A549 treated with Mapracorat at 1 μM for 4 hours (cell line): Measurements from ENCODE around the gene LY6G6C. TPM values are rescaled to one million over a fixed set of nuclear protein-coding genes. Genes with fewer than 3 reads are reported as not detected.

ENCODE experiments used
- total RNA-seq: library from RNA; stranded (reverse); fragments of 200-300 nt; extraction: Qiagen RNA extraction; gene quantifications from 5 replicates; pipeline ENCODE4 v1.2.3, GENCODE V29; 2022

Gene LY6G6C, protein sequence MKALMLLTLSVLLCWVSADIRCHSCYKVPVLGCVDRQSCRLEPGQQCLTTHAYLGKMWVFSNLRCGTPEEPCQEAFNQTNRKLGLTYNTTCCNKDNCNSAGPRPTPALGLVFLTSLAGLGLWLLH
- total RNA-seq, result 0.21 to 0.24 TPM (median 0.23 TPM) in 3 of 5 replicates, not detected in the others

GRCh38 chr6:31721351-31722020 lies at the start of gene LY6G6C:
Gene LY6G6C (minus strand): TSS chr6:31721746. CDS start chr6:31721679, 67 bp downstream.

GRCh38 chr6:31762356-31762755 lies 40.8 kb upstream of the LY6G6C start, which contains the start of gene SAPCD1:
Gene SAPCD1 (plus strand): TSS chr6:31762656. CDS start chr6:31763055, 399 bp downstream.

DNA sequence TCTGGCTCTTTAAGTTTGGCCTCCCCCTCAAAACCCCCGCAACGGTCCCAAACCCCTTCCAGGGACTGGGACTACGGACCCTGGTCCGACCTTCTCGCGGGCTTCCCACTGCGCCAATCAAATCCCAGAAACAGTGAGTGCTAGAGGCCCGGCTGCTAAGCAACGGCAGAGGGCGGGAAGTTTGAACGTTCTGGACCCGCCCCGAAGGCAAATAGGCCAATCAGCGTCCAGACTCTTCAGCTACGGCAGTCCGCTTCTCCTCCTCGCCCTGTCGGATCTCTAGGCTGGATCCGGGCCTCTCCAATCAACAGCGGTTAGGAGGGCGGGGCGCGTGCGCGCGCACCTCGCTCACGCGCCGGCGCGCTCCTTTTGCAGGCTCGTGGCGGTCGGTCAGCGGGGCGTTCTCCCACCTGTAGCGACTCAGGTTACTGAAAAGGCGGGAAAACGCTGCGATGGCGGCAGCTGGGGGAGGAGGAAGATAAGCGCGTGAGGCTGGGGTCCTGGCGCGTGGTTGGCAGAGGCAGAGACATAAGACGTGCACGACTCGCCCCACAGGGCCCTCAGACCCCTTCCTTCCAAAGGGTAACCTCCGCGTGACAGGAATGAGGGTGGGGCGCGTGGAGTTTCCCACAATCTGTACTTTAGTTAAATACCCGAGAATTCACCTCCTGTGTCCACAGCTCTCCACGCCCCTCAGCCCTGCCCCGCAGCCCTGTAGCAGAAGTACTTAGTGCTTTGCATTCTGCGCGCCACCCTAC lies 18.3 kb upstream of the LY6G6C start, which contains the start of gene MSH5:
TSS of gene MSH5 (plus strand) at position 367 of the 758 bp plus-strand sequence. CDS start 462 bp downstream, outside the sequence.

DNA sequence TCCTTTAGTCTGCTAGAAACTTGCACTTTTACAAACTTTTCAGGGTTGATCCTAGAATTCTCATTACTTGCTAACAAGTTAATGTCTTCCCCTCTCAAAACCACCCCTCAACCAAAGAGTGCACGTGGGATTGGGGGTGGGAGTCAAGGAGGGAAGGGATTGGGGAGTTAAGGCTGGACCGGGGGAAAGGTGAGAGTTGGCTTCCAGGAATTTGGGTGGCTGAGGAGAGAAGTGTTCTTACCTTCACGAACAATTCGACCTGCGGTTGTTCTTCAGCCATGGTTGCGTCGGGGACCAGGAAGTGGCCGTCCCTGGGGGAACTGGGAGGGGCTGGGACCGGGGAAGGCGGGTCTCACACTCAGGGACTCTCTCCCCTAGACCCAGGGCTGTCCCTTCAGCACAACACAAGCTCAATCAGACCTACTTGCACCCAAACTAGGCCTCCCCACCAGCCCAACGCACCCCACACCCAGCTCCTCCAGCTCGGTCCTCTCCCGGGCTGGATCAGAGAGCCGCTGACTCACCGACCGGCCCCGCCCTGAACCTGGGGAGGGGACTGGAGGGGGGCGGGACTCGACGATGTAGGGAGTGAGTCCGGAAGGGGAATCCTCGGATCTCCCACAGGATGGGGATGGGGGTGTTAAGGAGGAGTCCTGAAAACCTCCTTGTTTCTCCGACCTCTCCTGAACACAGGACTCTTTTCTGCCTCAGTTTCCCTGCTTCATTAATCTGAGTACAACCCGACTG lies 14.6 kb upstream of the LY6G6C start, which contains the start of gene CLIC1:
TSS of gene CLIC1 (minus strand) at position 510 of the 747 bp plus-strand sequence. CDS start at position 280, 230 bp downstream.

DNA sequence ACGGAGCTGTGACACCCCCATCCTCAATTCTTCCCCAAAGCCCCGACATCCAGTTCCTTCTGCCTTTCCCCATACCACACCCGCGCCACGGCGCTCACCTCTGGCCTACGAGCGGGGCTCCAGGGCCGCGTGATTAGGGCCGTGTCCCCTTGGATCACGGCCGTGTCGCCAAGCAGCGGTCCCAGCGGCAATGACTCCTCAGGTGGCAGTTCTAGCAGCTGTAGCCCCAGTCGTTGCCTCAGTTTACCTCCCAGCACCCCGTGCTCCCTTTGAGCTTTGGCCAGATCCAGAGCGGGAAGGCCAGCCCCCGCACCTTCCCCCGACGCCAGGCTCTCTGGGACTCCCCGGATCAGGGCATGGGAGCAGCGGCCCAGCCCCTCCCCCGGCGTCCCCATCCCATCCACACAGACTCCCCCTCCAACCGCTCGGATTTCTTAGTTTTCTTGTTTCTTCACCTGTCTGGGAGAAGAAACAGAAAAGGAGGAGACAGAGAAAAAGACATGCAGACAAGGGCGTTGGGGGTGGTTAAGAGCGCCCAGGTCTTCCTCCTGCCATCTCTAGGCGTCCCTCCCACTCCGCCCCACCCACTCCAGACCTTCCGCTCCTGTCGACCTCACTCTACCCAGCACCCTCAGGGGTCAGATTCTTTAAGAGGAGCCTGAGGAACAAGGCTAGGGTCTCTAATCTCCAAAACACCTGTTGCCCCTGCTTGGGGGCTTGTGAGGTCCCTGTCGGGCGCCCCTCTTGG lies 7.4 kb upstream of the LY6G6C start, which contains the start of gene DDAH2:
TSS of gene DDAH2 (minus strand) at position 533 of the 748 bp plus-strand sequence. CDS start at position 395, 138 bp downstream.

GRCh38 chr6:31723245-31723979 lies 1.9 kb upstream of the LY6G6C start, which contains the start of gene MPIG6B:
Gene MPIG6B (plus strand): TSS chr6:31723373. CDS start chr6:31723384, 11 bp downstream.

GRCh38 chr6:31715022-31715958 lies 6.3 kb downstream of the LY6G6C start, which contains the start of gene LY6G6D:
Gene LY6G6D (plus strand): TSS chr6:31715348. CDS start chr6:31715356, 8 bp downstream.

DNA sequence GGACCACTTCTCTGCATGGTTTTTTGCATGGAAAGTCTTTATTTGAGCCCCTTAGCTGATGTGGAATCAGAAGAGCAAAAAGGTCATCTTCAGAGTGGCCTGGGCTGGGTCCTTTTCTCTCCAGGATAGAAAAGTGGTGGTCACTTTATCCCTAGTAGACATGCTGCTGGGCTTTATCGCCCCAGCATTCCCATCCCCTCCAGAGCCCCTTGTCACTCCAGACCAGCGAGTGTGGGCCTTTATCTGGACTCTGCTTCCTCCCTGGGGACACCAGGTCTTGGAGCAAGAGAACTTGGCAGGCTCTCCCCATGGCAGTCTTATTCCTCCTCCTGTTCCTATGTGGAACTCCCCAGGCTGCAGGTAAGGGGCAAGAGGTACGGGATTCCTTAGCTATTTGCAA lies 14.9 kb downstream of the LY6G6C start, which contains the start of gene LY6G6F:
TSS of gene LY6G6F (plus strand) at position 268 of the 400 bp plus-strand sequence. CDS start at position 309, 41 bp downstream.

GRCh38 chr6:31702819-31703716 lies 18.5 kb downstream of the LY6G6C start, which contains the start of gene ABHD16A:
Gene ABHD16A (minus strand): TSS chr6:31703324. CDS start chr6:31703281, 43 bp downstream.

GRCh38 chr6:31680226-31681134 lies 41.1 kb downstream of the LY6G6C start, which contains the start of gene LY6G5C:
Gene LY6G5C (minus strand): TSS chr6:31681067. CDS start chr6:31680373, 694 bp downstream.

GRCh38 chr6:31669676-31670075 lies 51.9 kb downstream of the LY6G6C start, which contains the start of gene LY6G5B:
Gene LY6G5B (plus strand): TSS chr6:31669976. CDS start chr6:31670951, 975 bp downstream.

Other genes starting within 250 kb of the LY6G6C start
- gene MICB, start 223.6 kb downstream of the LY6G6C start, total RNA-seq, result 6.0 to 8.1 TPM (median 7.5 TPM) in 5 replicates
- gene MCCD1, start 192.8 kb downstream of the LY6G6C start, total RNA-seq, result not detected in 5 replicates
- gene DDX39B, start 179.7 kb downstream of the LY6G6C start, total RNA-seq, result 336 to 391 TPM (median 386 TPM) in 5 replicates
- gene ATP6V1G2, start 175.1 kb downstream of the LY6G6C start, total RNA-seq, result 0.35 to 0.98 TPM (median 0.50 TPM) in 5 replicates
- gene NFKBIL1, start 174.1 kb downstream of the LY6G6C start, total RNA-seq, result 9.0 to 12.4 TPM (median 11.7 TPM) in 5 replicates
- gene LTA, start 149.5 kb downstream of the LY6G6C start, total RNA-seq, result 0.10 to 0.16 TPM (median 0.12 TPM) in 3 of 5 replicates, not detected in the others
- 0.07 to 0.15 TPM (median 0.14 TPM) in 3 of 5 replicates, not detected in the others for gene TNF, start 146.2 kb downstream of the LY6G6C start, total RNA-seq
- gene LTB, start 139.3 kb downstream of the LY6G6C start, total RNA-seq, result 0.35 to 0.88 TPM (median 0.51 TPM) in 5 replicates
- 0.16 to 0.36 TPM in 2 of 5 replicates, not detected in the others for gene LST1, start 135.5 kb downstream of the LY6G6C start, total RNA-seq
- not detected in 5 replicates for gene NCR3, start 128.7 kb downstream of the LY6G6C start, total RNA-seq
- not detected in 5 replicates for gene AIF1, start 106.5 kb downstream of the LY6G6C start, total RNA-seq
- gene PRRC2A, start 101.0 kb downstream of the LY6G6C start, total RNA-seq, result 68.4 to 87.7 TPM (median 84.8 TPM) in 5 replicates
- gene BAG6, start 69.1 kb downstream of the LY6G6C start, total RNA-seq, result 106 to 148 TPM (median 138 TPM) in 5 replicates
- gene APOM, start 65.9 kb downstream of the LY6G6C start, total RNA-seq, result 2.8 to 3.7 TPM (median 2.9 TPM) in 5 replicates
- 11.1 to 12.4 TPM (median 11.6 TPM) in 5 replicates for gene C6orf47, start 61.0 kb downstream of the LY6G6C start, total RNA-seq
- gene GPANK1, start 56.7 kb downstream of the LY6G6C start, total RNA-seq, result 10.2 to 12.1 TPM (median 11.4 TPM) in 5 replicates
- gene CSNK2B, start 55.7 kb downstream of the LY6G6C start, total RNA-seq, result 167 to 177 TPM (median 171 TPM) in 5 replicates
- 2.1 to 5.7 TPM (median 3.8 TPM) in 5 replicates for gene LY6G5B, start 51.8 kb downstream of the LY6G6C start, total RNA-seq
- gene LY6G5C, start 40.7 kb downstream of the LY6G6C start, total RNA-seq, result 0.92 to 1.6 TPM (median 1.1 TPM) in 5 replicates
- 11.3 to 19.8 TPM (median 18.4 TPM) in 5 replicates for gene ABHD16A, start 18.4 kb downstream of the LY6G6C start, total RNA-seq
- gene LY6G6F, start 14.9 kb downstream of the LY6G6C start, total RNA-seq, result not detected in 5 replicates
- not detected in 5 replicates for gene LY6G6D, start 6.4 kb downstream of the LY6G6C start, total RNA-seq
- not detected in 5 replicates for gene MPIG6B, start 1.6 kb upstream of the LY6G6C start, total RNA-seq
- gene DDAH2, start 7.6 kb upstream of the LY6G6C start, total RNA-seq, result 28.3 to 32.5 TPM (median 31.8 TPM) in 5 replicates
- 471 to 496 TPM (median 485 TPM) in 5 replicates for gene CLIC1, start 14.8 kb upstream of the LY6G6C start, total RNA-seq
- 11.8 to 15.5 TPM (median 13.1 TPM) in 5 replicates for gene MSH5, start 18.3 kb upstream of the LY6G6C start, total RNA-seq
- gene SAPCD1, start 40.9 kb upstream of the LY6G6C start, total RNA-seq, result 2.6 to 5.2 TPM (median 4.3 TPM) in 5 replicates
- 0.72 to 2.2 TPM (median 1.4 TPM) in 5 replicates for gene VWA7, start 55.6 kb upstream of the LY6G6C start, total RNA-seq
- 45.6 to 60.9 TPM (median 53.8 TPM) in 5 replicates for gene VARS1, start 74.0 kb upstream of the LY6G6C start, total RNA-seq
- gene LSM2, start 85.2 kb upstream of the LY6G6C start, total RNA-seq, result 51.0 to 62.8 TPM (median 60.8 TPM) in 5 replicates
- 1.3 to 1.8 TPM (median 1.5 TPM) in 5 replicates for gene HSPA1L, start 93.5 kb upstream of the LY6G6C start, total RNA-seq
- gene HSPA1A, start 93.8 kb upstream of the LY6G6C start, total RNA-seq, result 132 to 252 TPM (median 194 TPM) in 5 replicates
- 89.4 to 177 TPM (median 151 TPM) in 5 replicates for gene HSPA1B, start 106.0 kb upstream of the LY6G6C start, total RNA-seq
- gene NEU1, start 141.1 kb upstream of the LY6G6C start, total RNA-seq, result 21.6 to 33.6 TPM (median 26.8 TPM) in 5 replicates
- gene SLC44A4, start 157.3 kb upstream of the LY6G6C start, total RNA-seq, result 0.15 TPM in 1 of 5 replicates, not detected in the others
- gene EHMT2, start 176.0 kb upstream of the LY6G6C start, total RNA-seq, result 19.9 to 30.0 TPM (median 29.0 TPM) in 5 replicates
- 2.4 to 4.1 TPM (median 3.7 TPM) in 5 replicates for gene ZBTB12, start 180.3 kb upstream of the LY6G6C start, total RNA-seq
- gene C2, start 206.0 kb upstream of the LY6G6C start, total RNA-seq, result 0.26 to 0.46 TPM (median 0.31 TPM) in 5 replicates
- 1.9 to 2.3 TPM (median 2.0 TPM) in 5 replicates for gene CFB, start 224.3 kb upstream of the LY6G6C start, total RNA-seq
- gene NELFE, start 237.2 kb upstream of the LY6G6C start, total RNA-seq, result 76.0 to 93.4 TPM (median 77.7 TPM) in 5 replicates
- gene SKIC2, start 237.4 kb upstream of the LY6G6C start, total RNA-seq, result 19.7 to 26.3 TPM (median 23.2 TPM) in 5 replicates